Vagina (tissue), 2 donors: ENCODE data around the gene RFX1. TPM values are rescaled to one million over a fixed set of nuclear protein-coding genes. Genes with fewer than 3 reads are reported as not detected.
"Not testable (repeated sequence)": the region's sequence is repeated elsewhere in the genome, so short reads cannot be mapped to it uniquely, and the experiment has no call there.

Experiments used
- DNase-seq, 2 donors: peaks; one replicate each; pipeline ENCODE4 v3.0.0-alpha.2; 2017; ENCODE audit errors: extremely low spot score in 2 of 2
- H3K27ac ChIP-seq: fragments of 200-600 bp; sonication (generic); one replicate; pipeline ENCODE4 v1.5.1; 2019
- H3K27me3 ChIP-seq: fragments of 200-600 bp; sonication (generic); one replicate; pipeline ENCODE4 v1.5.1; 2019
- H3K36me3 ChIP-seq, 2 donors: fragments of 200-600 bp; sonication (generic); one replicate each; pipeline ENCODE4 v1.5.1; 2017 to 2019
- H3K4me1 ChIP-seq: fragments of 200-600 bp; sonication (generic); one replicate; pipeline ENCODE4 v1.5.1; 2019
- H3K4me3 ChIP-seq, 2 donors: fragments of 200-600 bp; sonication (generic); 1 replicate in 1 of 2; 2 replicates in 1 of 2; pipeline ENCODE4 v1.5.1; 2016 to 2019
- H3K9me3 ChIP-seq: fragments of 200-600 bp; sonication (generic); one replicate; pipeline ENCODE4 v1.5.1; 2019
- POLR2A ChIP-seq, 2 donors: fragments of 450-650 bp; IDR thresholded peaks; one replicate each; pipeline ENCODE4 v1.6.1; 2017; ENCODE audit warnings: antibody characterized with exemption in 2 of 2, mild to moderate bottlenecking in 2 of 2, moderate library complexity in 2 of 2
- POLR2AphosphoS5 ChIP-seq, 2 donors: sonication (generic); formaldehyde crosslinking; IDR thresholded peaks; one replicate each; pipeline ENCODE4 v1.9.0; 2017; ENCODE audit warnings: antibody characterized with exemption in 2 of 2, mild to moderate bottlenecking in 2 of 2, low read depth in 1 of 2; ENCODE audit not compliant: insufficient read depth in 1 of 2
- intact Hi-C: fragments of 100-400 bp; cut with DNase I; formaldehyde crosslinking; loops from one replicate; pipeline ENCODE4 v1.15.1; 2023
- total RNA-seq: library from RNA; depleted of rRNA; stranded (reverse); fragments of >200 nt; gene quantifications from one replicate; pipeline ENCODE4 v1.2.3, GENCODE V29; 2016
- TF ChIP-seq, protein P1 (sequence below), 3 experiments: fragments of 450-650 bp in 2 of 3; fragments of 200-600 bp in 1 of 3; sonication (generic) in 1 of 3; IDR thresholded peaks; one replicate each; pipeline ENCODE4 v1.5.1; 2017 to 2019; ENCODE audit warnings: antibody characterized with exemption in 3 of 3, mild to moderate bottlenecking in 2 of 3, moderate library complexity in 2 of 3

The RFX1 gene
- total RNA-seq, 1 donor from 2014 or later = 9.6 TPM

DNA sequence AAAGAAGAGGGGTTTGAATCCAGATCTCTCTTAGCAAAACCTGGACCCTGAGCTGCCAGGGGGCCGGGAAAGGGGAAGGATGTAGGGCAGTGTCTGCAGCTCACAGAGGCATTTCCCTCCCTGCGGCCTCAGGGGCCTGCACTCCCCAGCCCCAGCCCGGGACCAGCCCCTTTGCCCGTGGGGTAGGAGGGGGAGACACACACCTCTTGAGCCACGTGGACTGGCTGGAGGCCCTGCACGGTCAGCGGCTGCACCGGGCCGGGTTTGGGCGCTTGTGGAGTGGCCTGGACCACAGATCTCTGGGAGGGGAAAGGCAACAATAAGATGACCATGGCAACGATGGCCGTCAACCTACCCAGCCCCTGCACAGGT, 26.9 kb downstream of the RFX1 start:
- Histone ChIP-seq H3K9me3 (no peaks in the 10 kb centered on the region), H3K36me3 (peaks cover 0 to 7% of the 10 kb centered on the region in 2 donors), H3K27ac (peak overlapping the region; percentile 80), H3K27me3 (no peaks in the 10 kb centered on the region), H3K4me3 (peak overlapping the region; percentile 52 to 58), H3K4me1 (peaks cover 18% of the 10 kb centered on the region)
- no peak for DNase-seq
- TF ChIP-seq POLR2A (IDR thresholded peaks at IDR 0.05) (no peak), POLR2AphosphoS5 (IDR thresholded peaks at IDR 0.05; ENCODE audit: insufficient read depth in 1 of 2, low read depth in 1 of 2) (no peak)
- TF ChIP-seq, protein P1, sequence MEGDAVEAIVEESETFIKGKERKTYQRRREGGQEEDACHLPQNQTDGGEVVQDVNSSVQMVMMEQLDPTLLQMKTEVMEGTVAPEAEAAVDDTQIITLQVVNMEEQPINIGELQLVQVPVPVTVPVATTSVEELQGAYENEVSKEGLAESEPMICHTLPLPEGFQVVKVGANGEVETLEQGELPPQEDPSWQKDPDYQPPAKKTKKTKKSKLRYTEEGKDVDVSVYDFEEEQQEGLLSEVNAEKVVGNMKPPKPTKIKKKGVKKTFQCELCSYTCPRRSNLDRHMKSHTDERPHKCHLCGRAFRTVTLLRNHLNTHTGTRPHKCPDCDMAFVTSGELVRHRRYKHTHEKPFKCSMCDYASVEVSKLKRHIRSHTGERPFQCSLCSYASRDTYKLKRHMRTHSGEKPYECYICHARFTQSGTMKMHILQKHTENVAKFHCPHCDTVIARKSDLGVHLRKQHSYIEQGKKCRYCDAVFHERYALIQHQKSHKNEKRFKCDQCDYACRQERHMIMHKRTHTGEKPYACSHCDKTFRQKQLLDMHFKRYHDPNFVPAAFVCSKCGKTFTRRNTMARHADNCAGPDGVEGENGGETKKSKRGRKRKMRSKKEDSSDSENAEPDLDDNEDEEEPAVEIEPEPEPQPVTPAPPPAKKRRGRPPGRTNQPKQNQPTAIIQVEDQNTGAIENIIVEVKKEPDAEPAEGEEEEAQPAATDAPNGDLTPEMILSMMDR (IDR thresholded peaks at IDR 0.05) = no peak
- intact Hi-C loops = no loop called here

DNA sequence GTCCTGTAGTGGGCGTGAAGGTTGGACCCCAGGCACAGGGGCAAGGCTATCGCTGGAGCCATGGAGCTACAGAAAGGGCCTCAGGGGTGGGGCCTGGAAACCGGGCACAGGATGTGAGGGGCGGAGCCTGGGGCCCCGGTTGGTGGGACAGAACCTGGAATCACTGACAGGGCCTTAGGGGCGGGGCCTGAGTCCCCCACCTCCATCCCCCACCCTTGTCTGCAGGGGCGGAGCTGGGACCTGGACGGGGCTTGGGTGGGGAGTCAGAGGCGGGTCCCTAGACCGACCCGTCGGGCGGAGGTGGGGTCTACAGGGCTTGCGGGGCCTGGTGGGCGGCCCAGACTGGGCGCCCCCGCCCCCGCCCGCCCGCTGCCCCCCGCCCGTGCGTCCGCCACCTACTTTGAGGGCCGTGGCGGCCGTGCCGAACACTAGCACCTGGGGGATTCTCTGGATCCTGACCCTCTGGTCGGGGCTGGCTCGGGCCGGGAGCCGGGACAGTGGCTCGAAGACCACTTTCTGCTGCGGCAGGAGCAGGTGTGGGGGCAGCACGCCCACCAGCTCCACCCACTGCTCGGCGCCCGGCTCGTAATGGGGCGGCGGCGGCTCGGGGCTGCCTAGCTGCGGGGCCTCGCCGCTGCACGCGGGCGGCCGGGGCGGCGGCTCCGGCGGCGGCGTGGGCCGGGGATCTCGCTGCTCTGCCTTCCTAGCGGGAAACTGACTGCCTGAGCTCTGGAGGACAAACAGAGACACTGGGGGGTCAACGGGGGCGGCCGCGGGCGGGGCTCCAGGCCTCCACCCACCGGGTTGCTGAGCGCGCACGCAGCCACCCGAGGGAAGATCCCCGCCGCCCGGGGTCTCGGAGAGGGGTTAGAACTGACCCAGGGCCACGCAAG, 27.5 kb downstream of the RFX1 start:
- Histone ChIP-seq H3K4me1 (peaks cover 18% of the 10 kb centered on the region), H3K27ac (peak overlapping the region; percentile 80), H3K9me3 (no peaks in the 10 kb centered on the region), H3K27me3 (no peaks in the 10 kb centered on the region), H3K36me3 (peaks cover 0 to 7% of the 10 kb centered on the region in 2 donors), H3K4me3 (peak overlapping the region; percentile 52 to 58)
- no peak for DNase-seq
- TF ChIP-seq POLR2A (IDR thresholded peaks at IDR 0.05) = no peak
- peak; percentile 15 to 61 for TF ChIP-seq POLR2AphosphoS5 (IDR thresholded peaks at IDR 0.05; ENCODE audit: insufficient read depth in 1 of 2, low read depth in 1 of 2)
- intact Hi-C loops = no loop called here

DNA sequence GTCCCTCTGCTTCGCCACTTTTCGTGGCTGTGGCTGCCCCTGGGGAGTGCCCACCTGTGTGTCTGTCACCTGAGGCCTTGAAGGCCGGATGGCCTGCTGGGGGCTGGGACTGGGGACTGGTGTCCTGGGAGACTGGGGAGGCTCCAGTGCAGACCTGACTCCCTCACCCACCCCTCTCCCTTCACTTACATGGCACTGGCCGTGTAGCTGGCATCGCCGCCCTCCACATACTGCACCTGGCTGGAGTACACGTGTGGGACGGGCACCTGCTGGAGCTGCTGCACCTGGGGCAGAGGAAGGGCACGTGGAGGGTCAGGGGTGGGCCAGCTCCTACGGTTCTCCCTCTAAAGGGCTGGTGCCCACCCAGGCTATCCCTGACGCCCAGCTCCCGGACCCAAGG, 28.3 kb downstream of the RFX1 start:
- Histone ChIP-seq H3K4me3 (peak overlapping the region in 1 of 2 donors; percentile 52), H3K9me3 (no peaks in the 10 kb centered on the region), H3K27ac (peak overlapping the region; percentile 80), H3K36me3 (peaks cover 0 to 6% of the 10 kb centered on the region in 2 donors), H3K27me3 (no peaks in the 10 kb centered on the region), H3K4me1 (peaks cover 18% of the 10 kb centered on the region)
- intact Hi-C loops = no loop called here
- TF ChIP-seq POLR2A (IDR thresholded peaks at IDR 0.05) (no peak), POLR2AphosphoS5 (IDR thresholded peaks at IDR 0.05; ENCODE audit: insufficient read depth in 1 of 2, low read depth in 1 of 2) (no peak)
- no peak for DNase-seq

DNA sequence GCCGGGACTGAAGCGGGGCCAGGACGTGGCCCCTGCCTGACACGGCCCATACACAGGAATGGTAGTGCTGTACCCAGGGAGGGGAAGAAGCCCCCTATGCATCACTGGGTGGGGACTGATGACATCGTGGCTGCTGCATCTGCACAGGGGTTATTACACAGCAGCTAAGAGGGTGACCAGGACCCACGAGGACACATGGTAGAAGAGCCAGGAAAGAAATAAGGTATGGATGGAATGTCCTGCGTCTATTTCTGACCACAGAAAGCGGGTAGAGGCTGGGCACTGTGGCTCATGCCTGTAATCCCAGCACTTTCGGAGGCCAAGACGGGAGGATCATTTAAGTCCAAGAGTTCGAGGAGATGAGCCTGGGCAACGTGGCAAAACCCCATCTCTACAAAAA, 29.7 kb downstream of the RFX1 start:
- Histone ChIP-seq H3K9me3 (no peaks in the 10 kb centered on the region), H3K36me3 (peaks cover 0 to 11% of the 10 kb centered on the region in 2 donors), H3K4me3 (no peak overlapping the region), H3K4me1 (peaks cover 18% of the 10 kb centered on the region), H3K27me3 (no peaks in the 10 kb centered on the region), H3K27ac (no peak overlapping the region)
- TF ChIP-seq, protein P1 (IDR thresholded peaks at IDR 0.05) = no peak
- TF ChIP-seq POLR2AphosphoS5 (IDR thresholded peaks at IDR 0.05; ENCODE audit: insufficient read depth in 1 of 2, low read depth in 1 of 2) (no peak), POLR2A (IDR thresholded peaks at IDR 0.05) (no peak)
- intact Hi-C loops = no loop called here
- DNase-seq = no peak

DNA sequence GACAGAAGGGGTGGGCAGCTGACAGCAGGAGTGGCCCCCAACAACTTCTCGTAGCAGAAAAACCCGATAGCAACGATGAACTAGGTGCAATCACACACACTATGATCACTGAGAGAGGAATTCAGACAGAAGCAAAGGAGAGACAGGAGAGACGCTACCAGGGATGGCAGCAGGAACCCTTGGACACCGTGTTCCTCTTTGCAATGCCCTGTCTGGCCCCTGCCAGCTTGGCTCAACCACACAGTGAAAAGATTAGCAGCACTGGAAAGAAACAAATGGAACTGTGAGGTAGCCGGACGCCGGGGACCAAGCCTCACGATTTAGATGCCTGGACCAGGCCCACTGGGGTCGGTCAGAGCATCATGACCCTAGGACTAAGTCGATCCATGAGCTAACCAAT, 30.2 kb downstream of the RFX1 start:
- H3K27ac ChIP-seq = no peak overlapping the region
- H3K27me3 ChIP-seq = no peaks in the 10 kb centered on the region
- no peak overlapping the region for H3K4me3 ChIP-seq
- H3K4me1 ChIP-seq = peaks cover 18% of the 10 kb centered on the region
- H3K9me3 ChIP-seq = no peaks in the 10 kb centered on the region
- DNase-seq = no peak
- H3K36me3 ChIP-seq = peaks cover 0 to 11% of the 10 kb centered on the region in 2 donors
- no peak for TF ChIP-seq POLR2A (IDR thresholded peaks at IDR 0.05)
- TF ChIP-seq, protein P1 (IDR thresholded peaks at IDR 0.05) = no peak
- no peak for TF ChIP-seq POLR2AphosphoS5 (IDR thresholded peaks at IDR 0.05; ENCODE audit: insufficient read depth in 1 of 2, low read depth in 1 of 2)
- intact Hi-C loops = no loop called here

DNA sequence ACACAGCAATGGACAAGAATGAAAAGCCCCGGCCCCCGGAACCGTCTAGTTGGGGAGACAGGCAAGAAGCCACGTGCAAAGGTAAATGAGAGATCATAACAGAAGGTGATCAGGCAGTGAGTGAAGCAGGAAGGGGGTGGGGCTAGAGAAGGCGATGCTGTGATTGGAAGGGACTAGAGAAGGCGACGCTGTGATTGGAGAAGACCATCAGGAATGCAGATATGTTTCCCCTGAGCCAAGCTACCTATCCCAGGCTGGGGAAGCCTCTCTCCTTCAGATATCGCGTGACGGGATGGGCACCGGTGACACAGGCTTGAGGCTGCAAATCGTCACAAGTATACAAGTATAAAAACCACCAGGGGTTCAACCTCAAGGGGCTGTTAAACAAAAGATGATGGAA, 32.0 kb downstream of the RFX1 start:
- no peaks in the 10 kb centered on the region for H3K9me3 ChIP-seq
- TF ChIP-seq POLR2A (IDR thresholded peaks at IDR 0.05) (no peak), POLR2AphosphoS5 (IDR thresholded peaks at IDR 0.05; ENCODE audit: insufficient read depth in 1 of 2, low read depth in 1 of 2) (no peak)
- TF ChIP-seq, protein P1 (IDR thresholded peaks at IDR 0.05) = no peak
- H3K36me3 ChIP-seq = peaks cover 0 to 23% of the 10 kb centered on the region in 2 donors
- no peaks in the 10 kb centered on the region for H3K27me3 ChIP-seq
- no peak overlapping the region for H3K27ac ChIP-seq
- intact Hi-C loops = no loop called here
- H3K4me1 ChIP-seq = peaks cover 9% of the 10 kb centered on the region
- no peak overlapping the region for H3K4me3 ChIP-seq
- DNase-seq = no peak

DNA sequence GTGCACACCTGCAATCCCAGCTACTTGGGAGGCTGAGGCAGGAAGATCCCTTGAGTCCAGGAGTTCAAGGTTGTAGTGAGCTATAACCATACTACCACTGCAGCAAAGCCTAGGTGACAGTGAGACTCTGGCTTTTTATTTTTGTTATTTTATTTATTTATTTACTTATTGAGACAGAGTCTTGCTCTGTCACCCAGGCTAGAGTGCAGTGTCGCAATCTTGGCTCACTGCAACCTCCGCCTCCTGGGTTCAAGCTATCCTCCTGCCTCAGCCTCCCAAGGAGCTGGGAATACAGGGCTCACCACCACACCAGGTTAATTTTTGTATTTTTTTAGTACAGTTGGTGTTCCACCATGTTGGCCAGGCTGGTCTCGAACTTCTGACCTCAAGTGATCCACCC, 32.6 kb downstream of the RFX1 start:
- intact Hi-C loops, H3K9me3 ChIP-seq, H3K4me3 ChIP-seq, H3K4me1 ChIP-seq, DNase-seq, H3K27ac ChIP-seq, H3K27me3 ChIP-seq: not testable (repeated sequence)
- peaks cover 0 to 29% of the 10 kb centered on the region in 2 donors for H3K36me3 ChIP-seq
